Measurements from ENCODE around the gene SAFB2. TPM values are rescaled to one million over a fixed set of nuclear protein-coding genes. Genes with fewer than 3 reads are reported as not detected.

Gene SAFB2
- total and polyA plus RNA-seq, 2 donors (not counting 1 experiment from before 2014, with no cell fraction given), result 76.5 to 242 TPM

GRCh38 chr19:5621945-5622464 is 571 bp downstream of the SAFB2 start:
- ChIA-PET POLR2A (interaction anchor here (0.8 to 2.0 kb wide), 5 partner anchors 65 to 897 kb away, joined by 3 to 13 read pairs (median 10); partner anchors contain the start of genes CATSPERD, LONP1 and RPL36), CTCF (interaction anchor here (1.6 to 2.2 kb wide), 2 partner anchors 66 to 68 kb away, joined by 6 to 7 read pairs; partner anchors contain the start of gene RPL36)
- Mint-ChIP-seq H3K27me3 (no peaks in the 10 kb centered on the region), H3K9me3 (ENCODE audit: insufficient read depth) (no peaks in the 10 kb centered on the region), H3K4me1 (peaks cover 72% of the 10 kb centered on the region), H3K4me3 (peak overlapping the region; percentile 99), H3K27ac (peak overlapping the region; percentile 98)
- Histone ChIP-seq H3K27me3 (replicated peaks in 1 of 4; ENCODE audit: control extremely low read depth in 1 of 4, control insufficient read depth in 3 of 4, insufficient read depth in 4 of 4, low read length in 3 of 4) (no peaks in the 10 kb centered on the region), H4K20me1 (ENCODE audit: control insufficient read depth, insufficient read depth, low read length, poor library complexity, severe bottlenecking) (peaks cover 82% of the 10 kb centered on the region), H3K27ac (ENCODE audit: low read length in 2 of 2) (peak overlapping the region; percentile 91 to 92), H3K79me2 (ENCODE audit: control insufficient read depth, insufficient read depth, low read length) (peaks cover 94% of the 10 kb centered on the region), H3K4me2 (replicated peaks; ENCODE audit: low read depth, low read length, poor library complexity, severe bottlenecking) (peak overlapping the region; percentile 90), H3K36me3 (replicated peaks in 1 of 2; ENCODE audit: control extremely low read depth in 1 of 2, control insufficient read depth in 1 of 2, extremely low read depth in 1 of 2, insufficient read depth in 2 of 2, low read length in 1 of 2) (peaks cover 8 to 61% of the 10 kb centered on the region in 2 experiments), H3K4me3 (ENCODE audit: control extremely low read depth in 1 of 5, extremely low read depth in 1 of 5, insufficient read depth in 1 of 5, low read depth in 2 of 5, low read length in 4 of 5) (peak overlapping the region; percentile 79 to 98 (median 98)), H2AFZ (ENCODE audit: insufficient read depth, low read depth, low read length, poor library complexity, severe bottlenecking) (peak overlapping the region; percentile 71), H3K9ac (ENCODE audit: low read length) (peak overlapping the region; percentile 99), H3K4me1 (ENCODE audit: control insufficient read depth in 2 of 2, insufficient read depth in 2 of 2, low read length in 2 of 2) (peaks cover 53 to 61% of the 10 kb centered on the region in 2 donors), H3K9me3 (ENCODE audit: control extremely low read depth in 1 of 3, control insufficient read depth in 2 of 3, insufficient read depth in 1 of 3, low read length in 2 of 3) (no peaks in the 10 kb centered on the region)
- ATAC-seq (ENCODE audit: low read depth), result no peak
- DNase-seq, result no peak
- no peak for TF ChIP-seq EZH2 (IDR thresholded peaks at IDR 0.05; ENCODE audit: borderline replicate concordance, insufficient read depth, low read depth, low read length, poor library complexity, severe bottlenecking)
- no peak for TF ChIP-seq CTCF (IDR thresholded peaks at IDR 0.05)
- under 1% methylated on average over 35 of the region's 35 CpGs for WGBS (ENCODE audit: insufficient coverage)
- intact Hi-C loops (cut with micrococcal nuclease), result loop anchor here (1.0 to 10.0 kb wide), 5 partner anchors 58 to 1147 kb away; partner anchors contain the start of genes DUS3L, HDGFL2, MICOS13 and VMAC

All from B cell (primary cell).